A549 (cell line): Measurements from ENCODE around the gene DLG2. TPM values are rescaled to one million over a fixed set of nuclear protein-coding genes. Genes with fewer than 3 reads are reported as not detected.

Experiments
- ATAC-seq, 2 experiments: fragments of 200-7000 bp in 1 of 2; fragments of >200 bp in 1 of 2; cut with Nextera tagmentation in 1 of 2; cut with Tn5 transposase in 1 of 2; 3 replicates each; pipeline versions ENCODE4 v1.8.0 to v1.9.1; 2018 to 2020; ENCODE audit warnings: mild to moderate bottlenecking in 1 of 2, moderate library complexity in 1 of 2
- CTCF ChIA-PET: fragments of 300-600 bp; sonication (Branson Sonifier 250); formaldehyde crosslinking; extraction: SDS; loops from one replicate; lab custom pipeline; 2021; ENCODE audit warnings: antibody characterized with exemption, inconsistent platforms; lab: Yijun Ruan, JAX
- POLR2A ChIA-PET: fragments of 350-600 bp; formaldehyde crosslinking; extraction: SDS; loops from one replicate; lab custom pipeline; 2021; ENCODE audit warnings: antibody characterized with exemption, inconsistent platforms; lab: Yijun Ruan, JAX
- DNase-seq, 2 experiments: peaks; one replicate each; pipeline versions ENCODE4 v3.0.0 to v3.0.0-alpha.2; 2011 to 2016; ENCODE audit warnings: low read depth in 1 of 2, low spot score in 1 of 2
- FAIRE-seq: peaks from 2 replicates; lab custom pipeline; 2011; peaks lifted over from hg19 to GRCh38; lab: Jason Lieb, UNC
- H3K27ac ChIP-seq, 2 experiments: fragments of >200 bp; sonication (Bioruptor Twin); formaldehyde crosslinking; 3 replicates each; pipeline ENCODE4 v1.5.1; 2016 to 2017
- H3K4me1 ChIP-seq: fragments of >200 bp; sonication (Bioruptor Twin); formaldehyde crosslinking; 3 replicates; pipeline ENCODE4 v1.6.1; 2016
- H3K4me2 ChIP-seq: fragments of >200 bp; sonication (Bioruptor Twin); formaldehyde crosslinking; 3 replicates; pipeline ENCODE4 v1.6.1; 2016
- H3K4me3 ChIP-seq: fragments of >200 bp; sonication (Bioruptor Twin); formaldehyde crosslinking; 3 replicates; pipeline ENCODE4 v1.5.1; 2016
- H3K9me3 ChIP-seq: fragments of >200 bp; sonication (Bioruptor Twin); formaldehyde crosslinking; 3 replicates; pipeline ENCODE4 v1.6.1; 2016
- BHLHE40 ChIP-seq: IDR thresholded peaks from 2 replicates; pipeline ENCODE4 v1.6.1; 2012; ENCODE audit warnings: low read depth, low read length, inconsistent platforms
- CBX2 ChIP-seq: fragments of 200-600 bp; sonication (generic); IDR thresholded peaks from 2 replicates; pipeline ENCODE4 v1.6.1; 2016; ENCODE audit warnings: low read depth, mild to moderate bottlenecking, borderline replicate concordance
- CHD4 ChIP-seq: fragments of 200-600 bp; sonication (generic); IDR thresholded peaks from 2 replicates; pipeline ENCODE4 v1.6.1; 2016; ENCODE audit warnings: antibody characterized with exemption, mild to moderate bottlenecking, borderline replicate concordance
- EHF ChIP-seq: fragments of 250-450 bp; sonication (Bioruptor Pico); IDR thresholded peaks from 2 replicates; pipeline ENCODE4 v1.5.0; 2020; ENCODE audit warnings: mild to moderate bottlenecking
- EHMT2 ChIP-seq: fragments of 200-600 bp; sonication (generic); IDR thresholded peaks from 2 replicates; pipeline ENCODE4 v1.6.1; 2016; ENCODE audit warnings: antibody characterized with exemption, low read depth, mild to moderate bottlenecking, moderate library complexity
- EP300 ChIP-seq, 2 experiments: fragments of >200 bp; sonication (Bioruptor Twin); formaldehyde crosslinking; IDR thresholded peaks; 2 replicates in 1 of 2; 3 replicates in 1 of 2; pipeline ENCODE4 v1.6.1; 2016 to 2017
- FOSL2 ChIP-seq, 2 experiments: fragments of 450-650 bp in 1 of 2; fragments of >200 bp in 1 of 2; sonication (Bioruptor Twin) in 1 of 2; formaldehyde crosslinking; IDR thresholded peaks; 2 replicates each; pipeline versions ENCODE4 v1.5.0 to v1.6.1; 2016 to 2020; ENCODE audit warnings: mild to moderate bottlenecking in 1 of 2, moderate library complexity in 1 of 2
- FOXS1 ChIP-seq: fragments of 250-450 bp; sonication (Bioruptor Pico); IDR thresholded peaks from 2 replicates; pipeline ENCODE4 v1.5.0; 2020; ENCODE audit warnings: mild to moderate bottlenecking, moderate library complexity
- HDAC2 ChIP-seq: fragments of 200-600 bp; sonication (generic); IDR thresholded peaks from 2 replicates; pipeline ENCODE4 v1.6.1; 2016
- HOXB13 ChIP-seq: fragments of 250-450 bp; sonication (Bioruptor Pico); IDR thresholded peaks from 2 replicates; pipeline ENCODE4 v1.5.0; 2020; ENCODE audit warnings: low read depth, mild to moderate bottlenecking, moderate library complexity
- KDM1A ChIP-seq: fragments of 200-600 bp; sonication (generic); IDR thresholded peaks from 2 replicates; pipeline ENCODE4 v1.6.1; 2016; ENCODE audit warnings: low read depth, mild to moderate bottlenecking
- MAX ChIP-seq: IDR thresholded peaks from 2 replicates; pipeline ENCODE4 v1.6.1; 2012
- MAZ ChIP-seq: fragments of 150-350 bp; IDR thresholded peaks from 2 replicates; pipeline ENCODE4 v1.6.1; 2014; ENCODE audit warnings: antibody characterized with exemption, low read depth, low read length, borderline replicate concordance
- MYC ChIP-seq: IDR thresholded peaks from 2 replicates; pipeline ENCODE4 v1.6.1; 2012; ENCODE audit warnings: mild to moderate bottlenecking, inconsistent platforms, low read length, improper control_type of control experiment, borderline replicate concordance
- NFE2L2 ChIP-seq: fragments of 150-350 bp; conservative IDR thresholded peaks from 2 replicates; pipeline ENCODE4 v1.6.1; 2014; ENCODE audit warnings: low read length
- NR3C1 ChIP-seq: fragments of >200 bp; sonication (Bioruptor Twin); formaldehyde crosslinking; IDR thresholded peaks from 3 replicates; pipeline ENCODE4 v1.6.1; 2017
- PBX3 ChIP-seq: IDR thresholded peaks from 2 replicates; pipeline ENCODE4 v1.6.1; 2012
- POLR2A ChIP-seq: IDR thresholded peaks from 2 replicates; pipeline ENCODE4 v1.6.1; 2012; ENCODE audit warnings: mild to moderate bottlenecking, low read length
- POLR2AphosphoS2 ChIP-seq: conservative IDR thresholded peaks from 2 replicates; pipeline ENCODE4 v1.6.1; 2012; ENCODE audit warnings: low read length, improper control_type of control experiment, inconsistent platforms
- RARB ChIP-seq: fragments of 250-450 bp; sonication (Bioruptor Pico); IDR thresholded peaks from 2 replicates; pipeline ENCODE4 v1.8.0; 2021; ENCODE audit warnings: mild to moderate bottlenecking, moderate library complexity
- RCOR1 ChIP-seq: fragments of 150-350 bp; IDR thresholded peaks from 2 replicates; pipeline ENCODE4 v1.6.1; 2014; ENCODE audit warnings: antibody characterized with exemption, low read length, low read depth
- RFX5 ChIP-seq: fragments of 450-650 bp; IDR thresholded peaks from 2 replicates; pipeline ENCODE4 v1.7.1; 2014; ENCODE audit warnings: antibody characterized with exemption, mild to moderate bottlenecking, moderate library complexity
- SMC3 ChIP-seq: fragments of >200 bp; sonication (Bioruptor Twin); formaldehyde crosslinking; IDR thresholded peaks from 3 replicates; pipeline ENCODE4 v1.6.1; 2018; ENCODE audit warnings: inconsistent platforms
- SREBF2 ChIP-seq: fragments of 450-650 bp; IDR thresholded peaks from 2 replicates; pipeline ENCODE4 v1.6.1; 2014; ENCODE audit warnings: mild to moderate bottlenecking, moderate library complexity
- USF2 ChIP-seq: fragments of 450-650 bp; IDR thresholded peaks from 2 replicates; pipeline ENCODE4 v1.6.1; 2014; ENCODE audit warnings: antibody characterized with exemption
- WGBS: methylation state at CpG from one replicate; pipeline ENCODE4 v1.1.6; 2017; ENCODE audit errors: missing lambda C conversion rate; 5-methylcytosine and 5-hydroxymethylcytosine counted together
- polyA plus RNA-seq, 4 experiments: library from polyadenylated mRNA; depleted of rRNA in 3 of 4; stranded (reverse); fragments of >200 nt; fragmentation: RNase III in 1 of 4; extraction: RNeasy Plus Mini Kit Qiagen cat#74134 plus additional on column Dnase treatment in 1 of 4; gene quantifications; 2 replicates in 3 of 4; 3 replicates in 1 of 4; pipeline ENCODE4 v1.2.3, GENCODE V29; 2011 to 2017
- TF ChIP-seq, protein P1 (sequence below): IDR thresholded peaks from 2 replicates; pipeline ENCODE4 v1.6.1; 2012; ENCODE audit warnings: low read depth, borderline replicate concordance
- TF ChIP-seq, protein P2 (sequence below): fragments of 200-600 bp; sonication (generic); IDR thresholded peaks from 2 replicates; pipeline ENCODE4 v1.6.1; 2016; ENCODE audit warnings: antibody characterized with exemption, mild to moderate bottlenecking, moderate library complexity
- TF ChIP-seq, protein P3 (sequence below): fragments of 250-450 bp; sonication (Bioruptor Pico); IDR thresholded peaks from 2 replicates; pipeline ENCODE4 v1.5.0; 2021; ENCODE audit warnings: mild to moderate bottlenecking, moderate library complexity, borderline replicate concordance

Gene DLG2
- polyA plus RNA-seq, 2 of the 4 experiments (the other 2 are of a cell fraction), result 0.26 to 0.79 TPM

GRCh38 chr11:83909579-83910534, 1717.3 kb downstream of the DLG2 start:
- Histone ChIP-seq H3K4me1 (no peaks in the 10 kb centered on the region), H3K4me2 (no peak overlapping the region)
- ChIA-PET POLR2A (no interaction called here), CTCF (no interaction called here)
- FAIRE-seq, result no peak
- TF ChIP-seq EHMT2, result no peak
- no peak for TF ChIP-seq BHLHE40
- no peak for TF ChIP-seq MAX
- no peak for TF ChIP-seq MYC
- TF ChIP-seq RFX5, result no peak
- TF ChIP-seq HDAC2, result no peak
- TF ChIP-seq, protein P1, sequence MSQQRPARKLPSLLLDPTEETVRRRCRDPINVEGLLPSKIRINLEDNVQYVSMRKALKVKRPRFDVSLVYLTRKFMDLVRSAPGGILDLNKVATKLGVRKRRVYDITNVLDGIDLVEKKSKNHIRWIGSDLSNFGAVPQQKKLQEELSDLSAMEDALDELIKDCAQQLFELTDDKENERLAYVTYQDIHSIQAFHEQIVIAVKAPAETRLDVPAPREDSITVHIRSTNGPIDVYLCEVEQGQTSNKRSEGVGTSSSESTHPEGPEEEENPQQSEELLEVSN, result no peak
- TF ChIP-seq EP300 (IDR thresholded peaks at IDR 0.05), result no peak
- TF ChIP-seq POLR2AphosphoS2, result no peak
- TF ChIP-seq HOXB13 (CRISPR knock-in tag), result no peak
- TF ChIP-seq CHD4, result no peak
- no peak for TF ChIP-seq FOXS1 (CRISPR knock-in tag)
- TF ChIP-seq SMC3, result no peak
- TF ChIP-seq FOSL2 (IDR thresholded peaks at IDR 0.05), result no peak
- no peak for TF ChIP-seq FOSL2 (CRISPR knock-in tag; IDR thresholded peaks at IDR 0.05)
- TF ChIP-seq USF2, result no peak
- TF ChIP-seq KDM1A, result no peak
- no peak for TF ChIP-seq SREBF2
- TF ChIP-seq PBX3, result no peak
- TF ChIP-seq, all 56 proteins: peak for 0
- H3K27ac ChIP-seq, result no peak overlapping the region
- DNase-seq (no peak), ATAC-seq (no peak)
- H3K9me3 ChIP-seq, result no peaks in the 10 kb centered on the region
- no peak overlapping the region for H3K4me3 ChIP-seq
- WGBS, result 2% methylated on average over 5 of the region's 5 CpGs

DNA sequence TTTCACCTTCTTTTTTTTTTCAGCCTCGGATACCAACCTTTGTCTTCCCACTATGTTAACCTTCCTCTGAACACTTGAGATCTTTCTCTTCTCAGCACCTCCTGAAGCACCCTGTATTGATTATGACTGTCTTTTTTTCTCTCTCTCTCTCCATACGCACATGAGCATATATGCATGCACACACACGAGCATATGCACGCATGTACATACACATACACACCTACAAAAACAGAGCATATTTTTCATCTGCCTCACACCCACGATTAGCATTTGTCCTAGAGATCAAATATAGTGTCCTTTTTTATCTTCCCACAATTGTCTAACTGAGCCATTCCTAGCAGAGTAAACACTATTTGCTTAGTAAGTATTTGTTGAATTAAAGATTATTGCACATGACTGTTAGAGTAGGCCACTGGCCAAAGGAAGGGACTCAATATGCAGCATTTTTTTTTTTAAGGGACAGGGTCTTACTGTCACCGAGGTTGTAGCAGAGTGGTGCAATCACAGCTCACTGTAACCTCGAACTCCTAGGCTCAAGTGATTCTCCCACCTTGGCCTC, 1718.8 kb downstream of the DLG2 start:
- DNase-seq (no peak), ATAC-seq (no peak), FAIRE-seq (no peak)
- Histone ChIP-seq H3K4me1 (no peaks in the 10 kb centered on the region), H3K4me3 (no peak overlapping the region), H3K27ac (no peak overlapping the region), H3K9me3 (no peaks in the 10 kb centered on the region), H3K4me2 (no peak overlapping the region)
- 5% methylated on average over 7 of the region's 7 CpGs for WGBS
- CTCF ChIA-PET, result no interaction called here
- POLR2A ChIA-PET, result no interaction called here
- TF ChIP-seq CHD4 (no peak), EHF (CRISPR knock-in tag) (no peak), RARB (CRISPR knock-in tag) (no peak), POLR2A (no peak), RCOR1 (no peak), NR3C1 (no peak), NFE2L2 (no peak), CBX2 (no peak), POLR2AphosphoS2 (no peak), RFX5 (no peak), MAZ (no peak)
- TF ChIP-seq, protein P1, result no peak
- TF ChIP-seq, protein P2, sequence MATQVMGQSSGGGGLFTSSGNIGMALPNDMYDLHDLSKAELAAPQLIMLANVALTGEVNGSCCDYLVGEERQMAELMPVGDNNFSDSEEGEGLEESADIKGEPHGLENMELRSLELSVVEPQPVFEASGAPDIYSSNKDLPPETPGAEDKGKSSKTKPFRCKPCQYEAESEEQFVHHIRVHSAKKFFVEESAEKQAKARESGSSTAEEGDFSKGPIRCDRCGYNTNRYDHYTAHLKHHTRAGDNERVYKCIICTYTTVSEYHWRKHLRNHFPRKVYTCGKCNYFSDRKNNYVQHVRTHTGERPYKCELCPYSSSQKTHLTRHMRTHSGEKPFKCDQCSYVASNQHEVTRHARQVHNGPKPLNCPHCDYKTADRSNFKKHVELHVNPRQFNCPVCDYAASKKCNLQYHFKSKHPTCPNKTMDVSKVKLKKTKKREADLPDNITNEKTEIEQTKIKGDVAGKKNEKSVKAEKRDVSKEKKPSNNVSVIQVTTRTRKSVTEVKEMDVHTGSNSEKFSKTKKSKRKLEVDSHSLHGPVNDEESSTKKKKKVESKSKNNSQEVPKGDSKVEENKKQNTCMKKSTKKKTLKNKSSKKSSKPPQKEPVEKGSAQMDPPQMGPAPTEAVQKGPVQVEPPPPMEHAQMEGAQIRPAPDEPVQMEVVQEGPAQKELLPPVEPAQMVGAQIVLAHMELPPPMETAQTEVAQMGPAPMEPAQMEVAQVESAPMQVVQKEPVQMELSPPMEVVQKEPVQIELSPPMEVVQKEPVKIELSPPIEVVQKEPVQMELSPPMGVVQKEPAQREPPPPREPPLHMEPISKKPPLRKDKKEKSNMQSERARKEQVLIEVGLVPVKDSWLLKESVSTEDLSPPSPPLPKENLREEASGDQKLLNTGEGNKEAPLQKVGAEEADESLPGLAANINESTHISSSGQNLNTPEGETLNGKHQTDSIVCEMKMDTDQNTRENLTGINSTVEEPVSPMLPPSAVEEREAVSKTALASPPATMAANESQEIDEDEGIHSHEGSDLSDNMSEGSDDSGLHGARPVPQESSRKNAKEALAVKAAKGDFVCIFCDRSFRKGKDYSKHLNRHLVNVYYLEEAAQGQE, result no peak
- TF ChIP-seq, protein P3, sequence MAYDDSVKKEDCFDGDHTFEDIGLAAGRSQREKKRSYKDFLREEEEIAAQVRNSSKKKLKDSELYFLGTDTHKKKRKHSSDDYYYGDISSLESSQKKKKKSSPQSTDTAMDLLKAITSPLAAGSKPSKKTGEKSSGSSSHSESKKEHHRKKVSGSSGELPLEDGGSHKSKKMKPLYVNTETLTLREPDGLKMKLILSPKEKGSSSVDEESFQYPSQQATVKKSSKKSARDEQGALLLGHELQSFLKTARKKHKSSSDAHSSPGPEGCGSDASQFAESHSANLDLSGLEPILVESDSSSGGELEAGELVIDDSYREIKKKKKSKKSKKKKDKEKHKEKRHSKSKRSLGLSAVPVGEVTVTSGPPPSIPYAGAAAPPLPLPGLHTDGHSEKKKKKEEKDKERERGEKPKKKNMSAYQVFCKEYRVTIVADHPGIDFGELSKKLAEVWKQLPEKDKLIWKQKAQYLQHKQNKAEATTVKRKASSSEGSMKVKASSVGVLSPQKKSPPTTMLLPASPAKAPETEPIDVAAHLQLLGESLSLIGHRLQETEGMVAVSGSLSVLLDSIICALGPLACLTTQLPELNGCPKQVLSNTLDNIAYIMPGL (CRISPR knock-in tag), result no peak
